Tracheal epithelial cell (primary cell): ENCODE measurements around the gene CLRN3. TPM values are rescaled to one million over a fixed set of nuclear protein-coding genes. Genes with fewer than 3 reads are reported as not detected.

Experiments used
- total RNA-seq: library from RNA; depleted of rRNA; stranded (reverse); fragments of >200 nt; gene quantifications from 2 replicates; pipeline ENCODE4 v1.2.1, GENCODE V29; 2014

Gene CLRN3, protein sequence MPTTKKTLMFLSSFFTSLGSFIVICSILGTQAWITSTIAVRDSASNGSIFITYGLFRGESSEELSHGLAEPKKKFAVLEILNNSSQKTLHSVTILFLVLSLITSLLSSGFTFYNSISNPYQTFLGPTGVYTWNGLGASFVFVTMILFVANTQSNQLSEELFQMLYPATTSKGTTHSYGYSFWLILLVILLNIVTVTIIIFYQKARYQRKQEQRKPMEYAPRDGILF
- total RNA-seq, result not detected in 2 replicates

GRCh38 chr10:127892743-127893142 is at the start of gene CLRN3:
Gene CLRN3 (minus strand): TSS chr10:127892941. CDS start chr10:127892784, 157 bp downstream.

GRCh38 chr10:127906548-127907377 is 14.0 kb upstream of the CLRN3 start, which contains the start of gene PTPRE:
Gene PTPRE (plus strand): TSS chr10:127907103. CDS start chr10:128040882, 133,779 bp downstream.

Other genes starting within 250 kb of the CLRN3 start
- not detected in 2 replicates for gene FOXI2, start 155.8 kb downstream of the CLRN3 start, total RNA-seq
- gene PTPRE, start 14.2 kb upstream of the CLRN3 start, total RNA-seq, result 17.3 and 23.4 TPM in 2 replicates
- gene MKI67, start 233.5 kb upstream of the CLRN3 start, total RNA-seq, result 0.21 and 0.72 TPM in 2 replicates